Effector memory CD4-positive, alpha-beta T cell (primary cell): ENCODE data around the gene COLGALT1.
A peak's percentile ranks its signal among the peaks of the same experiment; 100 is the strongest.

Experiments
- DNase-seq, 3 donors: peaks; one replicate each; pipeline ENCODE4 v3.0.0-alpha.2; 2020
- H3K27ac ChIP-seq: 2 replicates; pipeline ENCODE4 v1.7.0; 2013; ENCODE audit warnings: mild to moderate bottlenecking, low read length, moderate library complexity; ENCODE audit not compliant: insufficient read depth, poor library complexity, severe bottlenecking
- H3K27me3 ChIP-seq: replicated peaks from 2 replicates; pipeline ENCODE4 v1.7.0; 2013; ENCODE audit warnings: mild to moderate bottlenecking, low read length; ENCODE audit not compliant: insufficient read depth, control insufficient read depth, poor library complexity, severe bottlenecking
- H3K36me3 ChIP-seq: 2 replicates; pipeline ENCODE4 v1.7.0; 2013; ENCODE audit warnings: mild to moderate bottlenecking, low read length, moderate library complexity; ENCODE audit not compliant: control insufficient read depth, insufficient read depth
- H3K4me1 ChIP-seq: 2 replicates; pipeline ENCODE4 v1.7.0; 2013; ENCODE audit warnings: low read length, mild to moderate bottlenecking; ENCODE audit not compliant: control insufficient read depth, insufficient read depth, poor library complexity, severe bottlenecking
- H3K4me3 ChIP-seq: 2 replicates; pipeline ENCODE4 v1.7.0; 2013; ENCODE audit warnings: low read length, low read depth, mild to moderate bottlenecking; ENCODE audit not compliant: insufficient read depth, poor library complexity, severe bottlenecking
- H3K9me3 ChIP-seq: 2 replicates; pipeline ENCODE4 v1.7.0; 2013; ENCODE audit warnings: mild to moderate bottlenecking, low read length, moderate library complexity; ENCODE audit not compliant: control insufficient read depth

Gene COLGALT1

DNA sequence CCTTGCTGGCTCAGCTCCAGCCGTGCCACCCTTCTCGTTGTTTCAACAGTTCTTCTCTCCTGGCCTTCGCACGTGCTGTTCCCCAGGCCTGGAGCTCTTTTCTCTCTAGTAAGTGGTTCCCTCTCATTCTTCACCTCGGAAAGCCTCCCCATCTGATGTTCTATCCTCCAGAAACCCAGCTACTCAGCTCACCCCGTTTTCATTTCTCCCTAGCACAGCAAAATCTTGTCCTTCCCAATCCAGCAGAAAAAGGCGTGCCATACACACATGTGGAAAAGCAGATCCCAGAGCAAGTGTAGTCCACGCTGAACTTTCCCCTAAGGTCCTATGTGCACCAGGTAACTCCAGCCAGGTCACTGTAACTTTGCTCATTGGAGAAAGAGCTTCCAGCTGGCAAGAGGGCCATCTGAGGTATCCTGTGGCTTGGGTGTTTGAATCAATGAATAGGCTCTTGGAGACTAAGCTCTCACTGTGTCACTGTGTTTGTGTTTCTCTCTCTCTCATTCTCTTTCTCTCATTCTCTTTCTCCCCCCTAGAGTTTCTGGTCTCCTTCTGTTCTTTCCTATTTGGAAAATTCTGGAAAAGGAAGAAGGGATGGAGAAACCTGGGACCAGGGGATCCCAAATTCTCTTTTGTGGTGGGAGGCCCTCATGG is 49.0 kb downstream of the COLGALT1 start:
- Histone ChIP-seq H3K27me3 (peaks cover 11% of the 10 kb centered on the region), H3K9me3 (no peaks in the 10 kb centered on the region), H3K27ac (no peak overlapping the region), H3K4me1 (peaks cover 12% of the 10 kb centered on the region), H3K4me3 (no peak overlapping the region), H3K36me3 (no peaks in the 10 kb centered on the region)
- DNase-seq, result no peak

DNA sequence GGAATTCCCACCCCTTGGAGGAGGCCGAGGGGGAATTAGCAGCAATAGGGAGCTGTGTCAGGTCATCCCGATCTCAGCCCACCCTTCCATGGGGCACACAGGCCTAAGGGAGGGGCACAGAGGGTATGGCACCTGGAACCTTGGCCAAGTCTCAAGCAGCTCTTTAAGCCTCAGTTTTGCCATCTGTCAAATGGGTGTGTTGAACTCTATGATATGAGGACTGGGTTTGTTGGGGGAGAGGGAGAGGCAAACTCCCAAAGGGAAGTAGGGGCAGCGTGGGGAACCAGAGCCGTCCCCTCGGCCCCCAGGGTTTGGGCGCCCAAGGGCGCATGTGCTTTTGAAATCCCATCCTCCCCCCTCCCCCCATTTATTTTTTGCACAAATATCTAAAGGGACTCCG is 49.7 kb downstream of the COLGALT1 start:
- DNase-seq, result no peak
- H3K36me3 ChIP-seq, result no peaks in the 10 kb centered on the region
- H3K27ac ChIP-seq, result no peak overlapping the region
- H3K4me3 ChIP-seq, result no peak overlapping the region
- H3K9me3 ChIP-seq, result no peaks in the 10 kb centered on the region
- peaks cover 12% of the 10 kb centered on the region for H3K4me1 ChIP-seq
- peaks cover 11% of the 10 kb centered on the region for H3K27me3 ChIP-seq

DNA sequence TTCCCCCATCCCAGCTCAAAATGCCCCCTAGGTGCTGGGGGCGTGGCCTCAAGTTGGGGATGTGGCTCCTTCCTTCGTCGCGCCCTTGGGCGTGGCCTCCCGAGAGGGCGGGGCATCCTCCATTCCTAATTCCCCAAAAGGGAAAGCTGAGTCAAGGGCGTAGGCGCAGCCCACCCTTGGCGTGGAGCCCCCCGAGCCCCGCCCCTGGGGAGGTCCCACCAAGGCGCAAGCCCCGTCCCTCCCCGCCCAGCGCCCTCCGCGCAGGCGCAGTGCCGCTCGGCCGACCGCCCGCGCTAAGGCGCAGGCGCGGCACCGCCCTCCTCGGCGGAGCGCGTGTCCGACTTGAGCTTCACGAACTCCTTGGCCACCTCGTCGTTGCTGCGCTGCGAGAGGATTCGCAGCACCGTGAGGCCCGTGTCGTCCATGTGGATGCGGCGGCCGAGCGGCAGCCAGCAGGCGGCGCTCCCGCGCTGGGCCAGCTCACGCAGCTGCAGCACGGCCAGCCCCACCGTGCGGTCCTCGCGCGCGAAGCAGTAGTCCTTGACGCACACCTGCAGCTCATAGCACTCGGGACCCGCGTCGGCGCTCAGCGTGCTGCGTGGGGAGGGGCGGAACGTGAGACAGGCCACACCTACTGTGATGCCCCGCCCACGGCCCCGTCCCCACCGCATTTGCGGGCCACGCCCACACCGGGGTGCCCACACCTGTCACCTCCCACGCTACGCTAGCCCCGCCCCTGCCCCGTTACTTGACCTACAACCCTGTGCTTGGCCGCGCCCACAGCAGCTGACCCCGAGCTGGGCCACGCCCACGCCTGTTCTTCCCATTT is 50.5 kb downstream of the COLGALT1 start:
- Histone ChIP-seq H3K4me3 (peak overlapping the region; percentile 44), H3K27me3 (peaks cover 10% of the 10 kb centered on the region), H3K27ac (peak overlapping the region; percentile 32), H3K9me3 (no peaks in the 10 kb centered on the region), H3K4me1 (peaks cover 12% of the 10 kb centered on the region), H3K36me3 (no peaks in the 10 kb centered on the region)
- peak; percentile 67 to 71 (median 68) for DNase-seq

DNA sequence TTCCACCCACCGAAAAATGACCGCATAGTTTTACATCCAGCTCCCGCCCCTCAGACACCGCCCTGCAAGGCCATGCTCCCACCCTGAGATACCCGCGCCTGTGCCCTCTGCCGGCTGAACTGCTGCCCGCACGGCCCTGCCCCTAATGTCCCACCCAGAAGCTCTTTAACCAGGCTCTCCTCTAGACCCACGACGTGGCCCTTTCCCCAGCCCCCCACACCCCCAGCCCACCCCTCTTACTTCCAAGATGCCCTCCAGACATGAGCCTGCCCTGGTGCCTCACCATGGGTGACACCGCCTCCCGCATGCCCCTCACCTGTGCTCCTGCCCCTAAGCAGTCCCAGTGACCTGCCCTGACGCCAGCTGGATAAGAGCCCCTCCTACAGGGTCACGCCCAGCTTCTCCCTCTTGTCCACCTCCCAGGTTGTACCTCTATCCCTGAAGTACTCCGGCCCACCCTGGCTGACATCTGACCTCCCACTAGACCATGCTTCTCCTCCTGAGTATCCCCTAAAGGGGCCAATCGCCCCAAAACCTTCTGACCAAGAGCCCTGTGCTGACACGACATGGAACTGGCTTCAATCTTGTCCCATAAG is 51.2 kb downstream of the COLGALT1 start:
- Histone ChIP-seq H3K36me3 (no peaks in the 10 kb centered on the region), H3K4me3 (no peak overlapping the region)

DNA sequence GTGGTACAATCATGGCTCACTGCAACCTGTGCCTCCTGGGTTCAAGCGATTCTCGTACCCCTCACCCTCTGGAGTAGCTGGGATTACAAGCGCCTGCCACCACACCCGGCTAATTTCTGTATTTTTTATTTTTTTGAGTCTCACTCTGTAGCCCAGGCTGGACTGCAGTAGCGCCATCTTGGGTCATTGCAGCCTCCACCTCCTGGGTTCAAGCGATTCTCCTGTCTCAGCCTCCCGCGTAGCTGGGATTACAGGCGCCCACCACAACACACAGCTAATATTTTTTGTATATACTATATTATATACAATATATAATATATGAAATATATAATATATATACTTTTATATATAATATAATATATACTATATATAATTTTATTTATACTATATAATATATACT is 52.5 kb downstream of the COLGALT1 start:
- no peaks in the 10 kb centered on the region for H3K27me3 ChIP-seq
- no peaks in the 10 kb centered on the region for H3K36me3 ChIP-seq
- no peak for DNase-seq
- no peak overlapping the region for H3K27ac ChIP-seq
- H3K4me1 ChIP-seq, result peaks cover 12% of the 10 kb centered on the region
- H3K9me3 ChIP-seq, result no peaks in the 10 kb centered on the region
- no peak overlapping the region for H3K4me3 ChIP-seq

More for the DNA sequence above, 51.2 kb downstream of the COLGALT1 start:
- no peak for DNase-seq
- H3K9me3 ChIP-seq, result no peaks in the 10 kb centered on the region
- peaks cover 7% of the 10 kb centered on the region for H3K27me3 ChIP-seq
- H3K4me1 ChIP-seq, result peaks cover 12% of the 10 kb centered on the region
- no peak overlapping the region for H3K27ac ChIP-seq

DNA sequence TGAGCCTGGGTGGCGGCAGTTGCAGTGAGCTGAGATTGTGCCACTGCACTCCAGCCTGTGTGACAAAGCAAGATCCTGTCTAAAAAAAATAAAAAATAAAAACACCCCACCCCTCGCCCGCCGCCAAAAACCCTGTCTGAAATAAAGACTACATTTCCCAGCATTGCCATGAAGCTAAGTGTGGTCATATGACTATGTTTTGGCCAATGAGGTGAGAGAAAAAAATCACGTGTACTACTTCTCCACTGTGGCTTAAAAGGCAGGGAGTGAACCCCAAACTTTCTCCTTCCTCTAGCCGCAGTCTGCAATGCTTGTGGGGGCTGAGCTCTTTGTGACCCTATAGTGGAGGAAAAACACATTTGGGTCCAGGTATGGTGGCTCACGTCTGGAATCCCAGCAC is 54.9 kb downstream of the COLGALT1 start:
- no peaks in the 10 kb centered on the region for H3K9me3 ChIP-seq
- H3K4me3 ChIP-seq, result no peak overlapping the region
- no peak for DNase-seq
- peaks cover 11% of the 10 kb centered on the region for H3K4me1 ChIP-seq
- no peak overlapping the region for H3K27ac ChIP-seq
- no peaks in the 10 kb centered on the region for H3K36me3 ChIP-seq
- H3K27me3 ChIP-seq, result no peaks in the 10 kb centered on the region

DNA sequence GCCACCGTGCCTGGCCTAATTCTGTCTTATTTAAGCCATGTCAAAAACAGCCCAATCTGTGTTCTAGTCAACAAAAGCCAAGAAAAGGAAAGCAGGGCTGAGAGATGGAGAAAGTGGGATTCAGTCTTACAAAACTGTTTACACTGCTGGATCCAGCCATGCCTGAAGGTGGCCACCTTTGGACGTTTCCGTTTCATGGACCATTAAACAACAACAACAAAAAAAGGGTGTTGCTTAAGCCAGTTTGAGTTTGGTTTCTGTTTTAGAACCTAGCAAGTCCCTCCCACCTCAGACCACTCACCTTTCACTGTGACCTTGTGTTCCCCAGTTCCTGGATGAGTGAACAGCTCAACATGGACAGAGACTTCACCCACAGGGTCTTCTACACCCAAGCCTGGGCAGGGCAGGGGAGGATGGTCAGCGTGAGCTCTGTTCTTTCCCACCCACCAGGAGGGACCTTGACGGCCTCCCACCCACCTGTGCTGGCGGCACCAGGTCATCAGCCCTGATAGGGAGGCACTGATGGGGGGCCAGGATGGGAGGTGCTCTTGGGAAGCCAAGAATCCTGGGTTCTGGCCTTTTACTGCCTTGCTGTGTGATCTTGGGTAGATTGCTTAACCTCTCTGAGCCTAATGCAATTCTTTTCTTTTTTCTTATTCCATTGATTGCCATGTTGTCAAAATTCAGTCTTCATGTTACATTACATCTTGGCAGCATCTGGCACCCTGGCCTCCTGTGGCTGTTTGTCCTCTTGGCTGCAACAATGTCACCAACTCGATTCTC is 56.2 kb downstream of the COLGALT1 start:
- Histone ChIP-seq H3K9me3 (no peaks in the 10 kb centered on the region), H3K4me3 (no peak overlapping the region), H3K36me3 (no peaks in the 10 kb centered on the region), H3K27ac (no peak overlapping the region), H3K4me1 (no peaks in the 10 kb centered on the region), H3K27me3 (peaks cover 11% of the 10 kb centered on the region)
- no peak for DNase-seq

DNA sequence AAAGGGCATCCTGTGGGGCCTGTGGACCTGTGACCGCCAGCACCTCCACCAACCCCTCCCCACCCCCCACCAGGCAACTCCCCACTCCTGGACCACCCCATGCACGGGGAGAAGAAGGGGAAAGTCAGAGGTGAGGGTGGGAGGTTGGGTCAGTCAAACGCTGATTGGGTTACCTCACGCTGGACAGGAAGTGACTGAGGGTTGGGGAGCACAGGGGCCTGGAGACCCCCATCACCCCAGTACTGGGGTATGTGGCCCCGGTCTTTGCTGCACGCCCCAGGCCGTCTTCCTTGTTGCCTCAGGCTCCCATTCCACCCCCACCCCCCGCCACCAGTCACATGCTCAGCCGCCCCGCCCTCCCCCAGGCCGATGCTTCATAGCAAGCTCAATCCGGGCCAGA is 59.0 kb downstream of the COLGALT1 start:
- Histone ChIP-seq H3K36me3 (no peaks in the 10 kb centered on the region), H3K27me3 (peaks cover 22% of the 10 kb centered on the region), H3K4me3 (no peak overlapping the region), H3K27ac (no peak overlapping the region), H3K4me1 (no peaks in the 10 kb centered on the region), H3K9me3 (no peaks in the 10 kb centered on the region)
- no peak for DNase-seq

DNA sequence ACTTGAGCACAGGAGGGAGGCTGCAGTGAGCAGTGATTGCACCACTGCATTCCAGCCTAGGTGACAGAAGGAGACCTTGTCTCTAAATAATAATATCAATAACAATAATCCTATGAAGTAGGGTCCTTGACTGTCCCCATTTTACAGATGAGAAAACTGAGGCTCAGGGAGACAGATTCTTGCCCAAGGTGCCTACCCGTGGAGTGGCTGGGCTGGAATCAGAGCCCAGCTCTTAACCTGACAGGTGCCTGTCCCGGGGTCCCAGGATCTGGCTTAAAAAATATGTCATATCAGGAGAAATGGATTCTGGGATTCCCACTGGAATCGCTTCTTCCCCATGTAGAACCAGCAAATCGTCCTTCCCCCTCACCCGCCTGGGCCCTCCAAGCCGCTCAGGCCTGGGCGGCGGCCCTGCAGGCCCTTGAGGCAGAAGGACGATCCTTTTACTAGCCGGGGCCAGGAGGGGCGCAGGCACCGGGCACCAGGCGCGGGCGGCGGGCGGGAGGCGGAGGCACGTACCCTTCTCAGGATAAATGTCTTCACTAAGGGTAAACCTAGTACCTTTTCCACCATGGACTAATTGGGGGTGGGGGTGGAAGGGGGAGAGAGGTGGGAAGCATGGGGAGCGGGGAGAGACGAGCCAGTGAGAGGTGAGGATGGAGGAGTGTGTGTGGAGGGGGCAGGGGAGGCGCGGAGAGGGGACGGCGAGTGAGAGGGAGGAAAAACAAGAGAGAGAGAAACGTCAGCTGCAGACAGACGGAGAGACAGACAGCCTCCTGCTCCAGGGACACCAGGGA is 60.6 kb downstream of the COLGALT1 start:
- Histone ChIP-seq H3K4me1 (no peaks in the 10 kb centered on the region), H3K27ac (no peak overlapping the region), H3K27me3 (peaks cover 22% of the 10 kb centered on the region), H3K9me3 (no peaks in the 10 kb centered on the region), H3K4me3 (no peak overlapping the region), H3K36me3 (no peaks in the 10 kb centered on the region)
- no peak for DNase-seq
